ENCODE measurements around the gene TLE6.

DNA sequence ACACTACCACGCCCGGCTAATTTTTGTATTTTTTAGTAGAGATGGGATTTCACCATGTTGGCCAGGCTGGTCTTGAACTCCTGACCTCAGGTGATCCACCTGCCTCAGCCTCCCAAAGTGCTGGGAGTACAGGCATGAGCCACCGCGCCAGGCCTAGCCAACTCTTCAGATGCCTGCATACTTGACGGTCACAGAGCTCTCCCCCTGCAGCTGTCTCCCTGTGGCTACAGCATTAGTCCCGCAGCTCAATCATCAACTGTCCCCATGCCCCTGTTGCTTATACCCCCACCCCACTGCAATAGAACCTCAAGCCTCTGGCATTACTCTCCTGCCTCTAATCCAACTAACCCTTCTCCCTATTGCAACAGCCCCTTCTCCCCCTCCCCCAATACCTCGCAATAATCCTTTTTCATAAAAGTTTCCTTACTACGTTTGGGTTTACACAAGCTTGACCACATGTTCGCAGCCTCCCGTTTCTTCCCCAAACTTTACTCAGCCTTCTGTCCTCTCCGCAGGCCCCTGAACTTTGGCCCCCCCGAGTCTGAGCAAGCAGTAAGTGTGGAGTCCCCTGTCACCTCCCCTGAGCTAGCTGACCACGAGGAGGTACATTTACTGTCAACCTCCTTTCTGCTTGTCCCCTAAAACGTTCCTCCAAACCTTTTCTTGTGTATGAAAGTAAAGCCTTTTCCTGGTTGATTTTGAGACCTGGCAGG, 34.3 kb upstream of the TLE6 start:
- TF ChIP-seq RFX5 (IDR thresholded peaks at IDR 0.05; ENCODE audit: borderline replicate concordance, low read depth, low read length) (no peak), TAF1 (IDR thresholded peaks at IDR 0.05; ENCODE audit: low read depth, low read length) (no peak), EZH2 (IDR thresholded peaks at IDR 0.05; ENCODE audit: low read depth, low read length, severe bottlenecking) (no peak), EP300 (IDR thresholded peaks at IDR 0.05; ENCODE audit: borderline replicate concordance in 1 of 2, low read depth in 2 of 2, low read length in 2 of 2) (no peak), CREB1 (IDR thresholded peaks at IDR 0.05) (no peak)
- TF ChIP-seq, protein P1, sequence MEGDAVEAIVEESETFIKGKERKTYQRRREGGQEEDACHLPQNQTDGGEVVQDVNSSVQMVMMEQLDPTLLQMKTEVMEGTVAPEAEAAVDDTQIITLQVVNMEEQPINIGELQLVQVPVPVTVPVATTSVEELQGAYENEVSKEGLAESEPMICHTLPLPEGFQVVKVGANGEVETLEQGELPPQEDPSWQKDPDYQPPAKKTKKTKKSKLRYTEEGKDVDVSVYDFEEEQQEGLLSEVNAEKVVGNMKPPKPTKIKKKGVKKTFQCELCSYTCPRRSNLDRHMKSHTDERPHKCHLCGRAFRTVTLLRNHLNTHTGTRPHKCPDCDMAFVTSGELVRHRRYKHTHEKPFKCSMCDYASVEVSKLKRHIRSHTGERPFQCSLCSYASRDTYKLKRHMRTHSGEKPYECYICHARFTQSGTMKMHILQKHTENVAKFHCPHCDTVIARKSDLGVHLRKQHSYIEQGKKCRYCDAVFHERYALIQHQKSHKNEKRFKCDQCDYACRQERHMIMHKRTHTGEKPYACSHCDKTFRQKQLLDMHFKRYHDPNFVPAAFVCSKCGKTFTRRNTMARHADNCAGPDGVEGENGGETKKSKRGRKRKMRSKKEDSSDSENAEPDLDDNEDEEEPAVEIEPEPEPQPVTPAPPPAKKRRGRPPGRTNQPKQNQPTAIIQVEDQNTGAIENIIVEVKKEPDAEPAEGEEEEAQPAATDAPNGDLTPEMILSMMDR (IDR thresholded peaks at IDR 0.05; ENCODE audit: control extremely low read depth in 1 of 3, insufficient read depth in 1 of 3, low read depth in 1 of 3, low read length in 3 of 3) = no peak
